DMS 273 treated with DMSO at 0.1 percent for 48 hours (cell line): ENCODE results near the gene NGEF.

Experiments used
- DNase-seq: peaks from one replicate; lab custom pipeline; 2025; lab: John Stamatoyannopoulos, UW

NGEF gene

GRCh38 chr2:232885264-232885961, 127.6 kb downstream of the NGEF start:
- DNase-seq, result no peak

GRCh38 chr2:232884549-232885263, 128.3 kb downstream of the NGEF start:
- DNase-seq, result no peak

- no peak for DNase-seq
These were observed 129.0 kb downstream of the NGEF start for GRCh38 chr2:232884001-232884421.

- no peak for DNase-seq
These were observed 129.8 kb downstream of the NGEF start for GRCh38 chr2:232883116-232883721.

GRCh38 chr2:232882505-232883115, 130.4 kb downstream of the NGEF start:
- DNase-seq, result no peak

- DNase-seq, result no peak
These were observed 131.0 kb downstream of the NGEF start for GRCh38 chr2:232882085-232882484.

- DNase-seq, result no peak
These were observed 132.2 kb downstream of the NGEF start for GRCh38 chr2:232880764-232881351.

- no peak for DNase-seq
These were observed 133.2 kb downstream of the NGEF start for GRCh38 chr2:232879618-232880494.

GRCh38 chr2:232878855-232879617, 134.0 kb downstream of the NGEF start:
- DNase-seq, result no peak

- no peak for DNase-seq
These were observed 135.0 kb downstream of the NGEF start for GRCh38 chr2:232877940-232878511.

GRCh38 chr2:232876978-232877441, 136.0 kb downstream of the NGEF start:
- no peak for DNase-seq

- no peak for DNase-seq
These were observed 136.7 kb downstream of the NGEF start for GRCh38 chr2:232876161-232876977.

GRCh38 chr2:232875256-232876121, 137.6 kb downstream of the NGEF start:
- DNase-seq, result no peak

GRCh38 chr2:232874677-232875223, 138.3 kb downstream of the NGEF start:
- DNase-seq, result no peak

- DNase-seq, result no peak
These were observed 139.0 kb downstream of the NGEF start for GRCh38 chr2:232873909-232874641.

- DNase-seq, result no peak
These were observed 139.7 kb downstream of the NGEF start for GRCh38 chr2:232873292-232873908.

- no peak for DNase-seq
These were observed 140.2 kb downstream of the NGEF start for GRCh38 chr2:232872826-232873225.
